ENCODE results near the gene CHRD.

The CHRD gene

GRCh38 chr3:184358124-184358767, 21.6 kb upstream of the CHRD start:
- Histone ChIP-seq H3K36me3 (ENCODE audit: control insufficient read depth, insufficient read depth, low read length) (no peaks in the 10 kb centered on the region), H3K9me3 (ENCODE audit: control insufficient read depth, low read length) (no peaks in the 10 kb centered on the region), H3K27me3 (ENCODE audit: control insufficient read depth, insufficient read depth, low read length) (no peaks in the 10 kb centered on the region)

GRCh38 chr3:184358921-184359350, 20.9 kb upstream of the CHRD start:
- no peak overlapping the region for H3K4me3 ChIP-seq (ENCODE audit: low read length)
- no peaks in the 10 kb centered on the region for H3K36me3 ChIP-seq (ENCODE audit: control insufficient read depth, insufficient read depth, low read length)
- no peak overlapping the region for H3K9ac ChIP-seq (ENCODE audit: low read length)

More at GRCh38 chr3:184358124-184358767, 21.6 kb upstream of the CHRD start:
- H3K4me3 ChIP-seq (ENCODE audit: low read length) = no peak overlapping the region
- H3K4me1 ChIP-seq (ENCODE audit: control insufficient read depth, insufficient read depth, low read length) = peaks cover 14% of the 10 kb centered on the region
- no peak overlapping the region for H3K9ac ChIP-seq (ENCODE audit: low read length)

GRCh38 chr3:184359610-184360009, 20.2 kb upstream of the CHRD start:
- no peaks in the 10 kb centered on the region for H3K9me3 ChIP-seq (ENCODE audit: control insufficient read depth, low read length)
- no peak overlapping the region for H3K9ac ChIP-seq (ENCODE audit: low read length)
- H3K4me1 ChIP-seq (ENCODE audit: control insufficient read depth, insufficient read depth, low read length) = peaks cover 20% of the 10 kb centered on the region
- H3K36me3 ChIP-seq (ENCODE audit: control insufficient read depth, insufficient read depth, low read length) = no peaks in the 10 kb centered on the region
- no peak overlapping the region for H3K4me3 ChIP-seq (ENCODE audit: low read length)
- no peaks in the 10 kb centered on the region for H3K27me3 ChIP-seq (ENCODE audit: control insufficient read depth, insufficient read depth, low read length)

More at GRCh38 chr3:184358921-184359350, 20.9 kb upstream of the CHRD start:
- Histone ChIP-seq H3K4me1 (ENCODE audit: control insufficient read depth, insufficient read depth, low read length) (peaks cover 17% of the 10 kb centered on the region), H3K9me3 (ENCODE audit: control insufficient read depth, low read length) (no peaks in the 10 kb centered on the region), H3K27me3 (ENCODE audit: control insufficient read depth, insufficient read depth, low read length) (no peaks in the 10 kb centered on the region)

- no peaks in the 10 kb centered on the region for H3K27me3 ChIP-seq (ENCODE audit: control insufficient read depth, insufficient read depth, low read length)
- H3K9me3 ChIP-seq (ENCODE audit: control insufficient read depth, low read length) = no peaks in the 10 kb centered on the region
- H3K9ac ChIP-seq (ENCODE audit: low read length) = peak overlapping the region; percentile 69
- H3K36me3 ChIP-seq (ENCODE audit: control insufficient read depth, insufficient read depth, low read length) = no peaks in the 10 kb centered on the region
- peaks cover 20% of the 10 kb centered on the region for H3K4me1 ChIP-seq (ENCODE audit: control insufficient read depth, insufficient read depth, low read length)
- H3K4me3 ChIP-seq (ENCODE audit: low read length) = peak overlapping the region; percentile 56
Observed at GRCh38 chr3:184360070-184360928, 19.6 kb upstream of the CHRD start.

GRCh38 chr3:184360929-184361531, 18.8 kb upstream of the CHRD start:
- peak overlapping the region; percentile 56 for H3K4me3 ChIP-seq (ENCODE audit: low read length)
- no peaks in the 10 kb centered on the region for H3K9me3 ChIP-seq (ENCODE audit: control insufficient read depth, low read length)
- no peaks in the 10 kb centered on the region for H3K36me3 ChIP-seq (ENCODE audit: control insufficient read depth, insufficient read depth, low read length)
- peaks cover 22% of the 10 kb centered on the region for H3K4me1 ChIP-seq (ENCODE audit: control insufficient read depth, insufficient read depth, low read length)
- H3K9ac ChIP-seq (ENCODE audit: low read length) = peak overlapping the region; percentile 69
- H3K27me3 ChIP-seq (ENCODE audit: control insufficient read depth, insufficient read depth, low read length) = no peaks in the 10 kb centered on the region

- no peaks in the 10 kb centered on the region for H3K36me3 ChIP-seq (ENCODE audit: control insufficient read depth, insufficient read depth, low read length)
- H3K4me1 ChIP-seq (ENCODE audit: control insufficient read depth, insufficient read depth, low read length) = peaks cover 26% of the 10 kb centered on the region
- H3K9me3 ChIP-seq (ENCODE audit: control insufficient read depth, low read length) = no peaks in the 10 kb centered on the region
- H3K27me3 ChIP-seq (ENCODE audit: control insufficient read depth, insufficient read depth, low read length) = no peaks in the 10 kb centered on the region
- peak within 1 kb of the TSS; percentile 91 for H3K4me3 ChIP-seq (ENCODE audit: low read length)
- peak within 1 kb of the TSS; percentile 97 for H3K9ac ChIP-seq (ENCODE audit: low read length)
Observed at GRCh38 chr3:184361532-184361931, 18.3 kb upstream of the CHRD start, which contains the start of the genes CLCN2 and POLR2H. Gene CLCN2 (minus strand): TSS chr3:184361605. CDS start chr3:184361479, 126 bp downstream. Gene POLR2H (plus strand): TSS chr3:184361710. CDS start chr3:184363493, 1,783 bp downstream.

- Histone ChIP-seq H3K27me3 (ENCODE audit: control insufficient read depth, insufficient read depth, low read length) (no peaks in the 10 kb centered on the region), H3K4me3 (ENCODE audit: low read length) (peak overlapping the region; percentile 91), H3K9me3 (ENCODE audit: control insufficient read depth, low read length) (no peaks in the 10 kb centered on the region), H3K9ac (ENCODE audit: low read length) (peak overlapping the region; percentile 97), H3K36me3 (ENCODE audit: control insufficient read depth, insufficient read depth, low read length) (no peaks in the 10 kb centered on the region), H3K4me1 (ENCODE audit: control insufficient read depth, insufficient read depth, low read length) (peaks cover 30% of the 10 kb centered on the region)
Observed at GRCh38 chr3:184361932-184362667, 17.8 kb upstream of the CHRD start.

GRCh38 chr3:184362668-184363546, 16.9 kb upstream of the CHRD start:
- Histone ChIP-seq H3K9me3 (ENCODE audit: control insufficient read depth, low read length) (no peaks in the 10 kb centered on the region), H3K36me3 (ENCODE audit: control insufficient read depth, insufficient read depth, low read length) (no peaks in the 10 kb centered on the region), H3K4me3 (ENCODE audit: low read length) (peak overlapping the region; percentile 91), H3K9ac (ENCODE audit: low read length) (peak overlapping the region; percentile 97), H3K27me3 (ENCODE audit: control insufficient read depth, insufficient read depth, low read length) (no peaks in the 10 kb centered on the region), H3K4me1 (ENCODE audit: control insufficient read depth, insufficient read depth, low read length) (peaks cover 30% of the 10 kb centered on the region)

GRCh38 chr3:184366619-184367289, 13.1 kb upstream of the CHRD start:
- H3K9me3 ChIP-seq (ENCODE audit: control insufficient read depth, low read length) = no peaks in the 10 kb centered on the region
- peaks cover 25% of the 10 kb centered on the region for H3K4me1 ChIP-seq (ENCODE audit: control insufficient read depth, insufficient read depth, low read length)
- H3K36me3 ChIP-seq (ENCODE audit: control insufficient read depth, insufficient read depth, low read length) = peaks cover 6% of the 10 kb centered on the region
- H3K4me3 ChIP-seq (ENCODE audit: low read length) = no peak overlapping the region
- no peaks in the 10 kb centered on the region for H3K27me3 ChIP-seq (ENCODE audit: control insufficient read depth, insufficient read depth, low read length)
- H3K9ac ChIP-seq (ENCODE audit: low read length) = peak overlapping the region; percentile 36

GRCh38 chr3:184368116-184368515, 11.7 kb upstream of the CHRD start:
- H3K36me3 ChIP-seq (ENCODE audit: control insufficient read depth, insufficient read depth, low read length) = peaks cover 6% of the 10 kb centered on the region

More at GRCh38 chr3:184368116-184368515, 11.7 kb upstream of the CHRD start:
- Histone ChIP-seq H3K9ac (ENCODE audit: low read length) (no peak overlapping the region), H3K4me1 (ENCODE audit: control insufficient read depth, insufficient read depth, low read length) (peaks cover 26% of the 10 kb centered on the region), H3K4me3 (ENCODE audit: low read length) (no peak overlapping the region), H3K27me3 (ENCODE audit: control insufficient read depth, insufficient read depth, low read length) (peaks cover 4% of the 10 kb centered on the region), H3K9me3 (ENCODE audit: control insufficient read depth, low read length) (no peaks in the 10 kb centered on the region)
